ENCODE measurements around the gene PHKG2. TPM values are rescaled to one million over a fixed set of nuclear protein-coding genes. Genes with fewer than 3 reads are reported as not detected.

Gene PHKG2
- total and polyA plus RNA-seq, 8 donors = 24.5 to 35.8 (median 29.3) TPM

- H3K9me3 ChIP-seq = no peaks in the 10 kb centered on the region
- peaks cover 8 to 99% of the 10 kb centered on the region in 2 donors for H3K36me3 ChIP-seq
- H3K27me3 ChIP-seq = no peaks in the 10 kb centered on the region
- no peak for TF ChIP-seq CTCF (IDR thresholded peaks at IDR 0.05)
- H3K4me1 ChIP-seq = peaks cover 0 to 31% of the 10 kb centered on the region in 2 donors
- intact Hi-C loops (cut with DNase I) = no loop called here
- ATAC-seq = no peak
- no peak for DNase-seq
- peak overlapping the region; percentile 4 to 78 for H3K27ac ChIP-seq
- H3K4me3 ChIP-seq = no peak overlapping the region
These were observed 22.8 kb upstream of the PHKG2 start for GRCh38 chr16:30725418-30725792.

GRCh38 chr16:30728321-30728720 is 19.9 kb upstream of the PHKG2 start:
- intact Hi-C loops (cut with DNase I) = no loop called here
- H3K4me1 ChIP-seq = peaks cover 0 to 31% of the 10 kb centered on the region in 2 donors
- ATAC-seq (no peak), DNase-seq (no peak)
- no peaks in the 10 kb centered on the region for H3K27me3 ChIP-seq
- no peak overlapping the region for H3K4me3 ChIP-seq
- TF ChIP-seq CTCF (IDR thresholded peaks at IDR 0.05) = no peak
- peaks cover 0 to 99% of the 10 kb centered on the region in 2 donors for H3K36me3 ChIP-seq
- no peaks in the 10 kb centered on the region for H3K9me3 ChIP-seq
- peak overlapping the region in 1 of 2 donors; percentile 35 for H3K27ac ChIP-seq

- no peaks in the 10 kb centered on the region for H3K9me3 ChIP-seq
- H3K4me1 ChIP-seq = peaks cover 0 to 31% of the 10 kb centered on the region in 2 donors
- no peaks in the 10 kb centered on the region for H3K27me3 ChIP-seq
- no peak for TF ChIP-seq CTCF (IDR thresholded peaks at IDR 0.05)
- peak in 1 of 4 donors; percentile 64 for DNase-seq
- no peak for ATAC-seq
- H3K27ac ChIP-seq = peak overlapping the region in 1 of 2 donors; percentile 35
- intact Hi-C loops (cut with DNase I) = no loop called here
- peaks cover 0 to 99% of the 10 kb centered on the region in 2 donors for H3K36me3 ChIP-seq
- H3K4me3 ChIP-seq = no peak overlapping the region
These were observed 19.1 kb upstream of the PHKG2 start for GRCh38 chr16:30728899-30729672.

GRCh38 chr16:30731411-30731810 is 16.8 kb upstream of the PHKG2 start:
- Histone ChIP-seq H3K4me3 (no peak overlapping the region), H3K36me3 (peaks cover 4 to 100% of the 10 kb centered on the region in 2 donors), H3K27me3 (no peaks in the 10 kb centered on the region), H3K9me3 (no peaks in the 10 kb centered on the region), H3K4me1 (peaks cover 0 to 14% of the 10 kb centered on the region in 2 donors), H3K27ac (no peak overlapping the region)
- ATAC-seq (no peak), DNase-seq (no peak)
- no peak for TF ChIP-seq CTCF (IDR thresholded peaks at IDR 0.05)
- intact Hi-C loops (cut with DNase I) = no loop called here

GRCh38 chr16:30736995-30737793 is 11.0 kb upstream of the PHKG2 start:
- no peak overlapping the region for H3K4me3 ChIP-seq
- ATAC-seq (no peak), DNase-seq (no peak)
- peaks cover 12 to 90% of the 10 kb centered on the region in 2 donors for H3K36me3 ChIP-seq
- peaks cover 7 to 23% of the 10 kb centered on the region in 2 donors for H3K4me1 ChIP-seq
- TF ChIP-seq CTCF (IDR thresholded peaks at IDR 0.05) = no peak
- no peaks in the 10 kb centered on the region for H3K9me3 ChIP-seq
- intact Hi-C loops (cut with DNase I) = no loop called here
- no peaks in the 10 kb centered on the region for H3K27me3 ChIP-seq
- H3K27ac ChIP-seq = no peak overlapping the region
